Measurements from ENCODE around the gene MAPK8IP2.

Gene MAPK8IP2

DNA sequence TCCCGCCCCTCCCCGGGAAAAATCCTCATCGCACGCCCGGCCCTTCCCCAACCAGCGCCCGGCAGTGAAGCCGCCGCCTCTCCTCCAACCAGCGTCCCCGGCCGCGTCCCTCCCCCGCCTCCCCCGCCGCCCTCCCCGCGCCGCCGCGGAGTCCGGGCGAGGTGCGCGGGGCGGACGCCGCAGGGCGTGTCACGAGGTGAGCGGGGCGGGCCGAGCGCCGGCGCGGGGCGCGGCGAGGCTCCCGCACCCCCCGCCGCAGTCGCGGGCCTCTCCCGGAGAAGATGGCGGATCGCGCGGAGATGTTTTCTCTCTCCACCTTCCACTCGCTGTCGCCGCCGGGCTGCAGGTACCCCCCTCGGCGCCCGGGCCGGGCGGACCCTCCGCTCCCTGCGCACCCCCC is at the start of gene MAPK8IP2:
TSS of gene MAPK8IP2 (plus strand) at position 256 of the 400 bp plus-strand sequence. CDS start at position 282, 26 bp downstream.
- DNase-seq, result peak; percentile 11

DNA sequence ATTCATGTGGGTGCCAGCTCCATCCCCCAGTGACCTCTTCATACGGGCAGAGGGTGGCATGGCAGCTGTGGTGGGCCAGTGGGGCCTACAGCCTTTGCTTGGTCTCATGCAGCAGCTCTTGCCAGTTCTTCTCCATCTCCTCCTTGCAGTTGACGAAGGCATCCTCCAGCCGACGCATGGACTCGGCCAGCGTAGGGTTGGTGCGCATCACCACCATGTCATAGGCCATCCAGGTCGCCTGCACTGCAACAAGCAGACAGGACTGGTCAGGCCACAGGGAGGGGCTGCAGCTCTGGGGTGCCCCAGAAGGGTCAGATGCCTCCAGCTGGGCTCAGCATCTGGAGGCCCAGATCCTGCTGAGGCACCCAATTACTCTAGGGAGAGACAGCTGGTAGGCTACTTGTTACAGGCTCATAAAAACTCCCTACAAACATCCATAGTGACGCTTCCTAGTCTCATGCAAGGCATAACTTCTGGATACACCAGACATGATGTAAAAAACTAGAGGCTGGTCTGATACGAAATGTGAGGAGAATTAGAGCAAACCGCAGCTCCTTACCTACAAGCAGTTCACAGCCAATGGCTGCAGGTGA is 49.3 kb upstream of the MAPK8IP2 start:
- DNase-seq, result no peak

DNA sequence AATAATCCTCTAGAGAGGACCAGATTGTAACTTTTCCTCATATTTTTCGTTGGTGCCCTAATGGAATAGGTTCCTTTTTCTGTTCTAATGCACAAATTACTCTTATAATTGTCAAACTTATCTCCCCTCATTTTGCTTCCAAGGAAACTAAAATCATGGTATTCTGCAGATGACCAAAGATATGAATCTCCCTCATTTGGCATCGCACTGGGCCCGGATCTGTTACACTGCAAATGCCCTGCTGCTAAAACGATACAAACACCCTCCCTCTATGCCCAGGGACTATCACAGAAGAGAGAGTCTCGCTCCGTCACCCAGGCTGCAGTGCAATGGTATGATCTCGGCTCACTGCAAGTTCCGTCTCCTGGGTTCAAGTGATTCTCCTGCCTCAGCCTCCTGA is 47.3 kb upstream of the MAPK8IP2 start:
- DNase-seq, result no peak

DNA sequence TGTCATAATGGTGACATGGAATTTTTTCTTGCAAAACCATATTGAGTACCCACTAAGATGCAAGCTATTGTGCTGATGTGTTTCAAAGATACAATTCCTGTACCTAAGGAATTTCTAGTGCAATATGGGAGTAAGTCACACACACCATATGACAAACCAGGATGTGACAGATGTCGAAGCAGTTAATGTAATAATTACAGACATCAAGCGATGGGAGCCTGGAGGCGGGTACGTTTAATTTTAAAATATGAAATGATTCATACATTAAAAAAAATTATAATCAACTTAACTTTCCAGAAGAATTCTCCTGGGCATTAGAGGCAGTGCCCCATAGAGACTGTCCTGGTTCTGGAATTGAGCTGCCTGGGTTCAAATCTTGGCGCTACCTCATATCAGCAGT is 43.9 kb upstream of the MAPK8IP2 start:
- DNase-seq, result no peak

DNA sequence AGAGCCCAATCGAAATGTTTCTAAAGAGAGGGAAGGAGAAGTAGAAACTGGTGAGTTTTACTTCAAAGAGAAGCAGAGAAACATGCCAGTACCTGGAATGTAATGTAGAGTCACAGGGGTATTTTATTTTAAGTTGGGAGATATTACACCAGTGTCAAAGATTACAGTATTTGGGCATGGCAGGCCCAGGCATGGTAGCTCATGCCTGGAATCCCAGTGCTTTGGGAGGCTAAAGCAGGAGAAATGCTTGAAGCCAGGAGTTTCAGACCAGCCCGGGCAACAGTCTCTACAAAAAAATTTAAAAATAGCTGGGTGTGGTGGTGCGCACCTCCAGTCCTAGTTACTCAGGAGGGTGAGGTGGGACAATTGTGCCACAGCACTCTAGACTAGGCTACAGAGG is 40.6 kb upstream of the MAPK8IP2 start:
- DNase-seq, result no peak

DNA sequence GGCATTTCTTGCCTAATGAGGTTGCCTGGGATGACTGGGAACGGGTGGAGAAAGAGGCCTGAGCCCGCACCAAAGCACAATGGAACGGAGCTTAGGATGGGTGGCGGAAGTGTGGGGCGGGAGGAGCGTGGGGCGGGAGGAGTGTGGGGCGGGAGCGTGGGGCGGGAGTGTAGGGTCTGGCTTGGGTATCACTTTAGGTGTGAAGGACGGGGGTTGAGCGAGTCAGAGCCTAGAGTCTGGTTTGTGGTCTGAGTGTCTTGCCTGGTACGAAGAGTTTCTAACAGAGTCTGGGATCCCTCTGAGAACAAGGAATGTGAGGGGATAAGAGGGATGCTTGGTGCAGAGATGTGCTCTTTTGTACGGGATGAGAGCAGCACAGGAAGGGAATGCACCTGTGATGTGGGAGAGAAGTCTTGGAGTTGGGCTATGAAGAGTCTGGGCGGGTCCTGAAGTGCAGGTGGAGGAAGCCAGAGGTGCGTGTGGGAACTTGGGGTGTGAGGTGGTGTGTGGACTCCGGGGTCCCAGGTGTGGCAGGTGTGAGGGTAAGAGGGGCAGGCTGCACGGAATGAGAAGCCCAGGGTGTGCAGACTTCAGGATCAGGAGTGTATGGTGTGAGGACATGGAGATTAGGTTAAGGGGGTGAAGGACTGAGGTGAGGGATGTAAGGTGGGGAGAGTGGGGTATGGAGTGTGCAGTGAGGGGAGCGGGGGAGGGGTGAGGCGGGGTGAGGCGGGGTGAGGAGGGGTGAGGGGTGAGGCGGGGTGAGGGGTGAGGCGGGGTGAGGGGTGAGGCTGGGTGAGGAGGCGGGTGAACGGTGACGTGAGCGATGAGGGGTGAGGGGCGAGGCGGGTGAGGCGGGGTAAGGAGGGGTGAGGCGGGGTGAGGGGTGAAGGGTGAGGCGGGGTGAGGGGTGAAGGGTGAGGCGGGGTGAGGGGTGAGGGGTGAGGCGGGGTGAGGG is 38.9 kb upstream of the MAPK8IP2 start:
- no peak for DNase-seq

DNA sequence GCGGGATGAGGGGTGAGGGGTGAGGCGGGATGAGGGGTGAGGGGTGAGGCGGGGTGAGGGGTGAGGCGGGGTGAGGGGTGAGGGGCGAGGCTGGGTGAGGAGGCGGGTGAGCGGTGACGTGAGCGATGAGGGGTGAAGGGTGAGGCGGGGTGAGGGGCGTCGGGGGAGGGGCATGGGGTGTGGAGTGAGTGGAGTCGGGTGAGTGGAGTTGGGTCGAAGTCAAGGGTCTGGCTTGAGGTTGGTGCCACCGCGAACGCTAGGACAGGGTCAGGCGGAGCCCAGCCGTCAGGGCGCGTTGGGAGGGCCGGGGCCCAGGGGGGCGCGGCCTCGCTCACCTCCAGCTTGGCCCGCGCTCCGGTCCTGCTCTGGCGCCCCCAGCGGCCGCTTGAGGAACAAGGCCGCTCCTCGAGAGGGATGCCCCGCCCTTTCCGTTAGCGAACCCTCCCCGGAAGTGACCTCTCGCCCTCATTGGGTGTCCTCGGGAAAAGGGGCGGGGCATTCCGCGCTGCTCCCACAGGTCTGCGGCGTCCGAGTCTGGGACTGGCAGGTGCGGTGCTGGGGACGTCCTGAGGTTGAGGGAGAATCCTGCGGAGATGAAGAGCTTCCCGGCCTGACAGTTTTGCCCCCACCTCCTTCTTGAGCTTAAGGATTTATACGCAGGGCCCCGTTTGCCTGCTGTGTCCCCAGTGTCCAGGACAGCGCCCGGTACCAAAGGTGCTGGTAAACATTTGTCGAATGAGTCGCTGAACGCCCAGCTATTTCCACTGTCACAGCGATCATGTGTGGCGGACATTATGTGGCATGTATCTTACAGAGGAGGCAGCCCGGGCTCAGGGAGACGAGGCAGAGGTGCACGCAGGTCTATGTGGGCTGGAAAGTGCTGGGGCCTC is 37.8 kb upstream of the MAPK8IP2 start, which contains the start of gene SYCE3:
TSS of gene SYCE3 (minus strand) at position 397 of the 890 bp plus-strand sequence. CDS start 6,514 bp downstream, outside the sequence.
- peak; percentile 89 for DNase-seq

DNA sequence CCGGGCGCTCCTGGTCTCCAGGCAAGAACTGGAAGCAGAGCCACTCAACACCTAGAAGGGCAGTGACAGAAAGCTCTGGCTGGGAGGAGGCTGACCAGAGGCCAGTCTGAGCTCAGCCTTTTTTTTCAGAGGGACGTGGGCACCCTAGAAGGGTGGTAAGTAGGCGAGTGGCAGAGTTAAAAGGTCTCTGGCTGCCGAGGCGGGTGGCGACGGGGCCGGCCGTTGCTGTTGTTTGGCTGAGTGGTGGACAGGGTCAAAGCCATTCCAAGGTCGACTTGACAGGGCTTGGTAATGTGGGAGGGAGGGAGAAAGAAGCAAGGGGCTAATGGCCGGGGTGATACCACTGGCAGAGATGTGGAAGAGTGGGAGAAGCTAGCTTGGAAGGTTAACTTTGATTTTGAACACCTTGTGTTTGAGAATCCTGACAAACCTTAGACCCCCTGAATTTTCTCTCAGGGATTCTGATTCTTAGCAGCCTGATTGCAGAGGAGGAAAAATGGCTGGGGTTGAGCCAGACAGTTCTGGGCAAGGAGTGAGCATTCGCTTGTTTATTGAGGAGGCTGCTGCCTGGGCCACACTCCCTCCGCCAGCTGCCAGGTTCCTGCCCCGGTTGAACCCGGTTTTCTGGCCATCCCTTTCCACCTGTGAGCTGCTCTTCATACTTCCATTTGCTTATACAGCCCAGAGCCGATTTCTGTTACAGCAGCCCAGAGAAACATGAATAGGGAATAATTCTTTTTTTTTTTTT is 37.0 kb upstream of the MAPK8IP2 start:
- no peak for DNase-seq

DNA sequence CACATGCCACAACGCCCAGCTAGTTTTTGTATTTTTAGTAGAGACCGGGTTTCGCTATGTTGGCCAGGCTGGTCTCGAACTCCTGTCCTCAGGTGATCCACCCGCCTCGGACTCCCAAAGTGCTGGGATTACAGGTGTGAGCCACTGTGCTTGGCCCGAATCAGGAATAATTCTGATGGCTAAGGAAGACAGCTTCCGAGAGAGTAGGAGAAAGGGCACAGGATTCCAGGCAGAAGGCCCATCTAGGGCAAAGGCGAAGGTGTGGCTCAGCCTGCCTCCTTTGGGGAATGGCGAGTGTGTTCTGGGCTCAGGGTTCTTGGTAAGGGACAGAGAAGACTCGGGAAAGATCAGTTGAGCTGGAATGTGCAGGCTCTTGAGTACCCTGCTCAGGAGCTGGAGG is 36.3 kb upstream of the MAPK8IP2 start:
- no peak for DNase-seq

DNA sequence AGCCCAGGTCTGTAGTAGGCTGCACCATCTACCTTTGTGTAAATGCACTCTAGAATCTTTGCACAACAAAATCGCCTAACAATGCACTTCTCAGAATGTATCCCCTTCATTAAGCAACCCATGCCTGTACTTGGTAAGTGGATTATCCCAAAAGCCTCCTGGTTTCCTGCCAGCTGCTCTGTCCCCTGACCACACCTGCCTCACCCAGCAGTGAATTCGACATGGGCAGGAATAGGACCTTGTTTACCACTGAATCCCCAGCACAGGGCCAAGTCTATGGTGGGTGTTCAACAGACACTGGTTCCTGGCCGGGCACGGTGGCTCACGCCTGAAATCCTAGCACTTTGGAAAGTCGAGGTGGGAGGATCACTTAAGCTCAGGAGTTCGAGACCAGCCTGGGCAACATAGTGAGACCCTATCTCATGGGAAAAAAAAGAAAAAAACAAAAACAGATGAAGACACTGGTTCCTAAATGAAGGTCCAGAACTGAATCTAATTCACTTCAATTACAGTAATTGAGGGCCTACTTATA is 32.8 kb upstream of the MAPK8IP2 start:
- no peak for DNase-seq

DNA sequence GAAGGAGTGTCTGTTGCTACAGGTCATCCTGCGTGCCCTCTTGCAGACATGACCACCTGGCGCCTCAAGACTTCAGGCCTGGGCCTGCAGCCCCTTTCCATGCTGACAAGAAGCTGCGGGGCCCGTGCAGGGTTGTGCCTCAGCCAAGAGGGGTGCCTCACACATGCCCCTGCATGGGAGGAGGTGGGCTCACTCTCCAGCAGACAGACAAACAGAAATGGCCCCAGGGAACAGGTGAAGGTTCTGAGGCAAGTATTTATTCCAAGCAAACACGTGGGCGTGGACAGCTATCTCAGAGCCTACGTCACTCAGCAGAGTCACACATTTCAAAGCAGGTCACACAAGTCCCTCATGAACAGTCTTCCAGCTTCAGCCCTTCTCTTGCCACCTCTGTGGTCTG is 32.0 kb upstream of the MAPK8IP2 start:
- no peak for DNase-seq

DNA sequence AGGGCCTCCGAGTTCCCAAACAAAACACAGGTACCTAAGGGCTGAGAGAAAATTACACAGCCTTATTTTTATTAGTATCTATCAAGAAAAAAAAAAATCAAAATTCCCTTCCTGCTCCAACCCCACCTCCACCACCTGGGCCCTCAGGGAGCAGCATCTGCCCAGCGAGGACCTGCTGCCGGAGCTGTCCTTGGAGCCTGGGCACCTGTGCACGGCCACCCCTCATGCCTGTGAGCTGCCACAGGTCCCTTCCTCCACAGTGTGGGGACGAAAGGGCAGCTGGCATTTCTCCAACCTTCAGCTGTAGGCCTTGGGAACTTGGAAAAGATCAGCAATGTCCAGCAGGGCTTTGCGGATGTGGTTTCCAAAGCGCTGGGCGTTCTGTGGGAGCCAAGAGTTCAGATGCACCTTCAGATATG is 31.5 kb upstream of the MAPK8IP2 start:
- DNase-seq, result no peak

DNA sequence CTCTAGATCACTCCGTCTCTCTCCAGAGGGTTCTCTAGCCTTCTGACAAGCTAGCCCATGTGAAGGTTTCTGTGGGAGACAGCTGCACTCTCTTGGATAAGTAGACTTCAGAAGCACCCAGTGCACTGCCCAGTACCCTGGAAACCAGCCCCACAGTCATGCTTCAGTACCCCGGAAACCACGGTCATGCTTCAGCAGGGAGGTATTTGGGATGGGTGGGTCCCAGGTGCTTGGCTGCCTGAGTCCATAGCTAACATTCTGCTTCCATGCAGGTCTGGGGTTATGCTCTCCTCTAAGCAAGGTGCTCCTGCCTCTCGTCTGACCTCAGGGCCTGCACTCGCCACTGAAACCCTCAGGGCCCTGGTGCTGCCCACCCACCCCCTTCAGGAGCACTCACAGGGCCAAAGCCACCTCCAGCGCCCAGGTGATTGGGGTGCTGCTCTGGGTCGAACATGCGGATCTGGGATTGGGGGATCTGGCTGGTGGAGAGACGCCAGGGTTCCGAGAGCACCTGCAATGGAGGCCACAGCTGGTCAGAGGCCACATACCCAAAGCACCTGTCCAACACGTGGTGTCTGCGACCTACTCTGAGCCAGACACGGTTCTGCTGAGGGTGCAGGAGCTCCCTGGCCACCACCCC is 30.6 kb upstream of the MAPK8IP2 start:
- no peak for DNase-seq

DNA sequence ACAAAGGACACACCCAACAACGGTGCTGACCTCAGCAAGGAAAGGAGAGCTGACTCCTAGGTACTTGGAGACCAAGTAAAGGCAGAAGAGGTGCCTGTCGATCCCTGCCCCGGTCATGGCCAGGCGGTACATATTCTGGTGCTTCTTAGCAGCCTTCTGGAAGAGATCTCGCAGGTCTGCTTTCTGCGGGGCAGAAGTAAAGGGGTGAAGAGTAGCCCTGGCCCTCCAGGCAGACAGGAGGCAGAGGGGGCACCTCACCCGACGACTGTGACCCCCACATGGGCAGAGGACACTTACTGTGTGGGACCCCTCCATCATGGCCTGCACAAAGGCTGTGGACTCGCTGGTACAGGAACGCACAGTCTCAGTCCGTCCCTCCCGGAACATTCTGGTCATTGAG is 29.7 kb upstream of the MAPK8IP2 start:
- no peak for DNase-seq

DNA sequence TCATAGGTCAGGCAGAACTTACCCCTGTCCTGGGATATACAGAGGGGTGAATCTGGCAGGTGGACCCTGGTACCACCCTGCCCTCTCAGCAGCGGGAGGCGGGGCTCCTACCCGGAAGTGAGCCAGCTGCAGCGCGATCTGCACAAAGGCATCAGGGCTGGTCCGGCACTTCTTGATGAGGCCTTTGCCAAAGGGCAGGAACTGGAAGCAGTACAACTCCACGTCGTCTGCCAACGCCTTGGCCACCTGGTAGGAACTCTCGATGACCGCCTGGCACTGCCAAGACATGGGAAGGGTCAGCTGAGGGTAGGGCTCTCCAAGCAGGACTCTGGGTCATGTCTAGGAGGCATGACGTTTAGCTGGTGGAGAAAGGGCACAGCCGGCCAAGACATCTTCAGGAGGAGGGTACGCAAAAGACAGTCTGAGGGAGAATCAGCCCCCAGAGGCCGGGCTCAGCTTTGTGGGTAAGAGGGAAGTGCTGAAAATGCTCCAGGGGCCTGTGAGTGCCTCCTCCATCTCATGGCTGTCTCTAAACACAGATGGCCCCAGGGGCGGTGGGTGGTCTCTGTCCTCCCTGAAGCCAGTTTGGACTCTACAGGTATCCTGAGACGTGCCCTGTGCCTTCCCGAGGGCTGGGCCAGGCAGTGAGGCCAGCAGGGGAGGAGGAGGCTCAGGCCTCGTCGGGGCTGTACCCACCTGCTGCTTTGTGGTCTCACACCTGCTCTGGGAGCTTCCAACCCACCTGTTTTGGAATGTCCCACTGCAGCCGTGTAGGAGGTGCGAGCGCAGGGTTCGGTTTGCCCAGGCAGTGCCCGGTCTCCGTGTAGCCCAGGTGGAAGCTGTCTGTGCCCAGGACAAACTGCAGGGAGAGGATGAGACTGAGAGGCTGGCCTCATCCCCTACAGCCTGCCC is 29.1 kb upstream of the MAPK8IP2 start:
- no peak for DNase-seq

DNA sequence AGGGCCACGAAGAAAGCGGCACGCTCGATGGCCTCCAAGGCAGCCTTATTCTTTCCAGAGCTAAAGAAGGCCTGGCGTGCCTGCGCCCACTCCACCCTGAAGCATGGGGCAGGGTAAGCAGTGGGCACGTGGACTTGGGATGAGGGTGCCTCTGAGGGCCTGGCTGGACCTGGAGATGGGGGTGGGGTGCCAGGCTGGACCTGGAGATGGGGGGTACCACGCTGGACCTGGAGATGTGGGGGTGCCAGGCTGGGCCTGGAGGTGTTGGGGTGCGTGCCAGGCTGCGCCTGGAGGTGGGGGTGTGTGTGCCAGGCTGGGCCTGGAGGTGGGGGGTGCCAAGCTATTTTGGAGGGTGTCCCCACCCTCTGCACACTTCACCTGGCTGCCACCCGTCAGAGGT is 27.6 kb upstream of the MAPK8IP2 start:
- DNase-seq, result no peak

DNA sequence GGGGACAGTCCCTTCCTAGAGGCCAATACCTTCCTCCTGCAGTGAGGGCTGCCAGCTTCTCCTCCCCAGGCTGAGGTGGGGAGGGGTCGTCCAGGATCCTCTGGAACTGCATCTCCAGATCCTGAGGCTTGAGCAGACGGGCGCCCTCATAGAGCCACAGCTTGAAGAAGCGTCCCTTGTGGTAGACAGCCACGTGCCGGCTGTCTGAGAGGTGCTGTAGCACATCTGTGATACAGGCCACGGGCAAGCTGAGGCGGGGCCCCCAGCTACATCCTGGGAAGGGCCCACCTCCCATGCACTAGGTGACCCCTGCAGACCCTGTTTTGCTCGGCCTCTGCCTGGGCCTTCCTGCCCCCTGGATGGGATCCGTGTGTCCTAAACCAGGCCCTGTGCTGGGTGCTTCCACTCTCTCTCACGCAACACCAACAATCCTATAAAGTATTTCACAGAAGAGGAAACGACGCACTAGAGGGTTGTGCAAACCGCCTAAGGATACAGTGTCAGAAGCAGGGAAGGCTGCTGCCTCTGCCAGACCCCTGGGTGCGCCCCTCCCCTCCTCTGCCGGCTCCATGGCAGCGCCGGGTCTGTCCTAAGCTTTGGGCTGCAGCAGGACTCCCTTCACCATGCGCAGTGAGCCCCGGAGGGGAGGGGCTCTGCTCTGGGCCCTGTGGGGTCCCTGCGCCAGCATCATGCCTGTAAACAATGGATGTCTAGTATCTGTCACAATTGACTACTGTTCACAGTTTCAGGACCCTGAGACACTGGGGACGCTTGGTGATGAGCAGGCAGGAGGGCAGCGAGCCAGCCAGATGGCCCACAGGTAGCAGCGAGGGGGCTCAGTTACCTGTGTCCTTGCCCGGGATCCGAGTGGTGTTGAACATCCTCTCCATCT is 26.9 kb upstream of the MAPK8IP2 start:
- no peak for DNase-seq

DNA sequence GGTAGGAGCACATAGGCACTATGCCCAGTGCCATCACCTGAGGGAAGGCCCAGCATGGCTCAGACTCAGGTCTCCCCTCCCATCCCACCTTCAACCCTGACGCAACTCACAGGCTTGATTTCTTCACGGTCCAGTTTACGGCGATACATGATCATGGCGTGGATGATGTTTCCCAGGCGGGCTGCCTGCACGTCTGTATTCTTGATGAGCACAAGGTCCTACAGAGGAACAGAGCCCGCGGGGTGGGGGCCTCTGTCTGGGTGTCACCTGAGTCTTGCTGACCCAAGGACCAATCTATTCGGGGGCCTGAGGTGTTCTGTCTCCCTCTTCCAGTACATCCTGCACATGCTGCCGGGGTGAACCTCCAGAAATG is 26.2 kb upstream of the MAPK8IP2 start:
- no peak for DNase-seq

DNA sequence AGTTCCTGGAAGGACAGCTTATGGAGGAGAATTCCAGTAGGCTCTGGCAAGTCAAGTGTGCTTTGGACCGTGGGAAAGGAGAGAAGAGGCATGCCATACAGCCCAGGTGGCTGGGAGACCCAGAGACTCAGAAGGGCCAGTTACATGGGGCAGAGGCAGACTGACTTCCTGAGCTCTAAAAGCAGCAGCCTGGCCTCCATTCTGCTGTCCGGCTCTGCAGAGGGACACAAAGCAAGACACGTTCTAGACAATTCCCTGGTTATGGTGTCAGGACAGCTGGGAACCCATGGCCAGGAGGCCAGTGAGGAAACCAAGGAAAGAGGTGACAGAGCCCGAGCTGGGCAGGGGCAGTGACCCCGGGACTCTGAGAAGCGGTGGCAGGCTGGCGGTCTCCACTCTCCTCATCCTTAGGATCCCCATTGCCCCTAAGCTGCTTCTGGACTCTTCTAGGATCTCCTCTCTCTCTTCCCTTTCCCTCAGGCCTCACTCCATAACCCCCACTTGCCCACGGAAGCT is 25.1 kb upstream of the MAPK8IP2 start:
- DNase-seq, result no peak
